ENCODE data around the gene AKIRIN2. TPM values are rescaled to one million over a fixed set of nuclear protein-coding genes. Genes with fewer than 3 reads are reported as not detected.
A peak's percentile ranks its signal among the peaks of the same experiment; 100 is the strongest.

AKIRIN2 gene
- total and polyA plus RNA-seq, 2 of the 13 experiments (the other 11 are each of a cell fraction or from before 2014, with no cell fraction given): 15.6 to 23.4 TPM

DNA sequence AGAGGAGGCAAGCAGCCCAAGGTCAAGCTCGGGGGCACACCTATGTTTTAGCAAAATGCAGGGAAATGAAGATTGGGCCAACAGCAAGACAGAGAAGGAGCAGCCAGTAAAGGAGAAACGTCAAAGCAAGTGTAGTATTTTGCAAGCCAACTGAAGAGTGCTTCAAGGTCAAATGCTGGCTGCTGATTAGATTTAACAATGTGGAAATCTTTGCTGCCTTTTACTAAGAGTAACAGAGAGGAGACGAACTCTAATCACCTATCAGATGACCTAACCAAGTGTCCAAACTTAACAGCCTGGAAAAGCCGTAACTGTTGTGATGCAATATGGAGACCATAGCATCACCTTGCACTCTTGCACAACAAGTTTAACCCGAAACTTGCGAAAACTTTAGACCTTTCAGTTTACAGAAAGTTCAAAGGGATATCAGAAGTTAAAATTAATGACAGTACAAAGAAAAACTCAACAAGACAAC lies 30.4 kb downstream of the AKIRIN2 start (continued):
- TF ChIP-seq, protein P1, sequence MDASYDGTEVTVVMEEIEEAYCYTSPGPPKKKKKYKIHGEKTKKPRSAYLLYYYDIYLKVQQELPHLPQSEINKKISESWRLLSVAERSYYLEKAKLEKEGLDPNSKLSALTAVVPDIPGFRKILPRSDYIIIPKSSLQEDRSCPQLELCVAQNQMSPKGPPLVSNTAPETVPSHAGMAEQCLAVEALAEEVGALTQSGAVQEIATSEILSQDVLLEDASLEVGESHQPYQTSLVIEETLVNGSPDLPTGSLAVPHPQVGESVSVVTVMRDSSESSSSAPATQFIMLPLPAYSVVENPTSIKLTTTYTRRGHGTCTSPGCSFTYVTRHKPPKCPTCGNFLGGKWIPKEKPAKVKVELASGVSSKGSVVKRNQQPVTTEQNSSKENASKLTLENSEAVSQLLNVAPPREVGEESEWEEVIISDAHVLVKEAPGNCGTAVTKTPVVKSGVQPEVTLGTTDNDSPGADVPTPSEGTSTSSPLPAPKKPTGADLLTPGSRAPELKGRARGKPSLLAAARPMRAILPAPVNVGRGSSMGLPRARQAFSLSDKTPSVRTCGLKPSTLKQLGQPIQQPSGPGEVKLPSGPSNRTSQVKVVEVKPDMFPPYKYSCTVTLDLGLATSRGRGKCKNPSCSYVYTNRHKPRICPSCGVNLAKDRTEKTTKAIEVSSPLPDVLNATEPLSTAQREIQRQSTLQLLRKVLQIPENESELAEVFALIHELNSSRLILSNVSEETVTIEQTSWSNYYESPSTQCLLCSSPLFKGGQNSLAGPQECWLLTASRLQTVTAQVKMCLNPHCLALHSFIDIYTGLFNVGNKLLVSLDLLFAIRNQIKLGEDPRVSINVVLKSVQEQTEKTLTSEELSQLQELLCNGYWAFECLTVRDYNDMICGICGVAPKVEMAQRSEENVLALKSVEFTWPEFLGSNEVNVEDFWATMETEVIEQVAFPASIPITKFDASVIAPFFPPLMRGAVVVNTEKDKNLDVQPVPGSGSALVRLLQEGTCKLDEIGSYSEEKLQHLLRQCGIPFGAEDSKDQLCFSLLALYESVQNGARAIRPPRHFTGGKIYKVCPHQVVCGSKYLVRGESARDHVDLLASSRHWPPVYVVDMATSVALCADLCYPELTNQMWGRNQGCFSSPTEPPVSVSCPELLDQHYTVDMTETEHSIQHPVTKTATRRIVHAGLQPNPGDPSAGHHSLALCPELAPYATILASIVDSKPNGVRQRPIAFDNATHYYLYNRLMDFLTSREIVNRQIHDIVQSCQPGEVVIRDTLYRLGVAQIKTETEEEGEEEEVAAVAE (CRISPR knock-in tag; IDR thresholded peaks at IDR 0.05; ENCODE audit: borderline replicate concordance): peak; percentile 88
- TF ChIP-seq PRPF4 (IDR thresholded peaks at IDR 0.05; ENCODE audit: low read depth, low read length, poor library complexity, severe bottlenecking): no peak
- 0 out of 2 replicates have a peak, but pooled peaks have one; percentile 46 for TF ChIP-seq YEATS4 (CRISPR knock-in tag; IDR thresholded peaks at IDR 0.05; ENCODE audit: borderline replicate concordance)
- TF ChIP-seq ZNF781 (CRISPR knock-in tag; IDR thresholded peaks at IDR 0.05; ENCODE audit: borderline replicate concordance, not compliant biosample characterization): no peak
- TF ChIP-seq SMC3 (IDR thresholded peaks at IDR 0.05; ENCODE audit: low read length): peak; percentile 60; the same call in 1 of the 2 replicates
- TF ChIP-seq SATB2 (CRISPR knock-in tag; IDR thresholded peaks at IDR 0.05): peak; percentile 79; the same call in 1 of the 2 replicates
- peak; percentile 98 for TF ChIP-seq BCL6 (CRISPR knock-in tag; IDR thresholded peaks at IDR 0.05)
- no peak for TF ChIP-seq ZNF782 (CRISPR knock-in tag; IDR thresholded peaks at IDR 0.05; ENCODE audit: borderline replicate concordance)
- peak; percentile 100 for TF ChIP-seq GATAD2A (CRISPR knock-in tag; IDR thresholded peaks at IDR 0.05)
- TF ChIP-seq ZNF343 (CRISPR knock-in tag; IDR thresholded peaks at IDR 0.05): no peak
- TF ChIP-seq, protein P2, sequence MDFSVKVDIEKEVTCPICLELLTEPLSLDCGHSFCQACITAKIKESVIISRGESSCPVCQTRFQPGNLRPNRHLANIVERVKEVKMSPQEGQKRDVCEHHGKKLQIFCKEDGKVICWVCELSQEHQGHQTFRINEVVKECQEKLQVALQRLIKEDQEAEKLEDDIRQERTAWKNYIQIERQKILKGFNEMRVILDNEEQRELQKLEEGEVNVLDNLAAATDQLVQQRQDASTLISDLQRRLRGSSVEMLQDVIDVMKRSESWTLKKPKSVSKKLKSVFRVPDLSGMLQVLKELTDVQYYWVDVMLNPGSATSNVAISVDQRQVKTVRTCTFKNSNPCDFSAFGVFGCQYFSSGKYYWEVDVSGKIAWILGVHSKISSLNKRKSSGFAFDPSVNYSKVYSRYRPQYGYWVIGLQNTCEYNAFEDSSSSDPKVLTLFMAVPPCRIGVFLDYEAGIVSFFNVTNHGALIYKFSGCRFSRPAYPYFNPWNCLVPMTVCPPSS (IDR thresholded peaks at IDR 0.05): no peak
- TF ChIP-seq KLF16 (CRISPR knock-in tag; IDR thresholded peaks at IDR 0.05): peak in 1 of 2 experiments; percentile 97; a peak in 2 of 4 replicates
- TF ChIP-seq ZNF180 (CRISPR knock-in tag; IDR thresholded peaks at IDR 0.05; ENCODE audit: borderline replicate concordance, low read depth): no peak
- TF ChIP-seq, protein P3, sequence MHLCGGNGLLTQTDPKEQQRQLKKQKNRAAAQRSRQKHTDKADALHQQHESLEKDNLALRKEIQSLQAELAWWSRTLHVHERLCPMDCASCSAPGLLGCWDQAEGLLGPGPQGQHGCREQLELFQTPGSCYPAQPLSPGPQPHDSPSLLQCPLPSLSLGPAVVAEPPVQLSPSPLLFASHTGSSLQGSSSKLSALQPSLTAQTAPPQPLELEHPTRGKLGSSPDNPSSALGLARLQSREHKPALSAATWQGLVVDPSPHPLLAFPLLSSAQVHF (CRISPR knock-in tag; IDR thresholded peaks at IDR 0.05): no peak
- TF ChIP-seq, protein P4, sequence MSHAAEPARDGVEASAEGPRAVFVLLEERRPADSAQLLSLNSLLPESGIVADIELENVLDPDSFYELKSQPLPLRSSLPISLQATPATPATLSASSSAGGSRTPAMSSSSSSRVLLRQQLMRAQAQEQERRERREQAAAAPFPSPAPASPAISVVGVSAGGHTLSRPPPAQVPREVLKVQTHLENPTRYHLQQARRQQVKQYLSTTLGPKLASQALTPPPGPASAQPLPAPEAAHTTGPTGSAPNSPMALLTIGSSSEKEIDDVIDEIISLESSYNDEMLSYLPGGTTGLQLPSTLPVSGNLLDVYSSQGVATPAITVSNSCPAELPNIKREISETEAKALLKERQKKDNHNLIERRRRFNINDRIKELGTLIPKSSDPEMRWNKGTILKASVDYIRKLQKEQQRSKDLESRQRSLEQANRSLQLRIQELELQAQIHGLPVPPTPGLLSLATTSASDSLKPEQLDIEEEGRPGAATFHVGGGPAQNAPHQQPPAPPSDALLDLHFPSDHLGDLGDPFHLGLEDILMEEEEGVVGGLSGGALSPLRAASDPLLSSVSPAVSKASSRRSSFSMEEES (CRISPR knock-in tag; IDR thresholded peaks at IDR 0.05): peak; percentile 94
- TF ChIP-seq MEIS2 (CRISPR knock-in tag; IDR thresholded peaks at IDR 0.05): peak; percentile 93
- peak; percentile 25; the same call in 1 of the 2 replicates for TF ChIP-seq ZNF441 (CRISPR knock-in tag; IDR thresholded peaks at IDR 0.05; ENCODE audit: borderline replicate concordance)
- TF ChIP-seq, protein P5, sequence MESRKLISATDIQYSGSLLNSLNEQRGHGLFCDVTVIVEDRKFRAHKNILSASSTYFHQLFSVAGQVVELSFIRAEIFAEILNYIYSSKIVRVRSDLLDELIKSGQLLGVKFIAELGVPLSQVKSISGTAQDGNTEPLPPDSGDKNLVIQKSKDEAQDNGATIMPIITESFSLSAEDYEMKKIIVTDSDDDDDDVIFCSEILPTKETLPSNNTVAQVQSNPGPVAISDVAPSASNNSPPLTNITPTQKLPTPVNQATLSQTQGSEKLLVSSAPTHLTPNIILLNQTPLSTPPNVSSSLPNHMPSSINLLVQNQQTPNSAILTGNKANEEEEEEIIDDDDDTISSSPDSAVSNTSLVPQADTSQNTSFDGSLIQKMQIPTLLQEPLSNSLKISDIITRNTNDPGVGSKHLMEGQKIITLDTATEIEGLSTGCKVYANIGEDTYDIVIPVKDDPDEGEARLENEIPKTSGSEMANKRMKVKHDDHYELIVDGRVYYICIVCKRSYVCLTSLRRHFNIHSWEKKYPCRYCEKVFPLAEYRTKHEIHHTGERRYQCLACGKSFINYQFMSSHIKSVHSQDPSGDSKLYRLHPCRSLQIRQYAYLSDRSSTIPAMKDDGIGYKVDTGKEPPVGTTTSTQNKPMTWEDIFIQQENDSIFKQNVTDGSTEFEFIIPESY (CRISPR knock-in tag; IDR thresholded peaks at IDR 0.05): peak; percentile 83
- no peak for TF ChIP-seq ZNF570 (CRISPR knock-in tag; IDR thresholded peaks at IDR 0.05; ENCODE audit: borderline replicate concordance)
